K562 (cell line): ENCODE data around the gene LDLR. TPM values are rescaled to one million over a fixed set of nuclear protein-coding genes. Genes with fewer than 3 reads are reported as not detected.

Source experiments
- ATAC-seq: fragments of 200-7000 bp; cut with Tn5 transposase; 3 replicates; pipeline ENCODE4 v1.9.1; 2020; ENCODE audit warnings: moderate library complexity
- BruUV-seq: library from RNA; stranded (reverse); fragments of 400-500 nt; replicated peaks from 2 replicates; lab custom pipeline; 2021; lab: Mats Ljungman, UMichigan
- CTCF ChIA-PET: fragments of 300-600 bp; formaldehyde crosslinking; extraction: SDS; loops from one replicate; lab custom pipeline; 2021; ENCODE audit warnings: low intra/inter-chr PET ratio; lab: Yijun Ruan, JAX
- POLR2A ChIA-PET: fragments of 300-600, 350-650 bp; sonication (Branson Sonifier 250); formaldehyde crosslinking; extraction: SDS; loops from one replicate; lab custom pipeline; 2021; ENCODE audit warnings: antibody characterized with exemption, inconsistent platforms; lab: Yijun Ruan, JAX
- DNase-seq, 4 experiments: peaks; one replicate each; pipeline versions ENCODE4 v3.0.0 to v3.0.0-alpha.2; 2011 to 2018; ENCODE audit warnings: low spot score in 3 of 4, mixed read lengths in 3 of 4; ENCODE audit errors: extremely low read depth in 1 of 4
- FAIRE-seq: peaks from 2 replicates; lab custom pipeline; 2011; peaks lifted over from hg19 to GRCh38; lab: Jason Lieb, UNC
- H2AFZ ChIP-seq: 2 replicates; pipeline ENCODE4 v1.6.0; 2011; ENCODE audit warnings: low read depth, low read length, control low read depth, inconsistent platforms
- H3K27ac ChIP-seq: fragments of 200-600 bp; 3 replicates; pipeline ENCODE4 v1.8.0; 2011; ENCODE audit warnings: low read depth, mild to moderate bottlenecking, control low read depth, inconsistent platforms, low read length, moderate library complexity, mixed read lengths; ENCODE audit errors: extremely low read depth
- H3K27me3 ChIP-seq, 2 experiments: fragments of 300-600 bp in 1 of 2; 2 replicates in 1 of 2; 3 replicates in 1 of 2; pipeline versions ENCODE4 v1.6.0 to v1.8.0; 2011; ENCODE audit warnings: inconsistent platforms in 2 of 2, low read length in 2 of 2, mild to moderate bottlenecking in 1 of 2, mixed read lengths in 1 of 2, moderate library complexity in 1 of 2; ENCODE audit not compliant: control insufficient read depth in 2 of 2, insufficient read depth in 2 of 2
- H3K36me3 ChIP-seq: fragments of 300-600 bp; 3 replicates; pipeline ENCODE4 v1.8.0; 2011; ENCODE audit warnings: mild to moderate bottlenecking, low read length, inconsistent platforms; ENCODE audit not compliant: control insufficient read depth, insufficient read depth
- H3K4me1 ChIP-seq, 2 experiments: fragments of 200-600 bp in 1 of 2; replicated peaks in 1 of 2; 2 replicates in 1 of 2; 3 replicates in 1 of 2; pipeline versions ENCODE4 v1.5.1 to v1.8.0; 2011; ENCODE audit warnings: inconsistent platforms in 2 of 2, low read length in 2 of 2, mild to moderate bottlenecking in 1 of 2, mixed read lengths in 1 of 2, moderate library complexity in 1 of 2; ENCODE audit not compliant: control insufficient read depth in 2 of 2, insufficient read depth in 2 of 2
- H3K4me2 ChIP-seq: 2 replicates; pipeline ENCODE4 v1.6.1; 2011; ENCODE audit warnings: low read length, control low read depth, inconsistent platforms, mixed read lengths; ENCODE audit not compliant: insufficient read depth
- H3K4me3 ChIP-seq: fragments of 200-600 bp; sonication (generic), shearing (Covaris generic); 2 replicates; pipeline ENCODE4 v1.5.1; 2016; ENCODE audit warnings: control low read depth, inconsistent platforms
- H3K79me2 ChIP-seq: fragments of 200-600 bp; 3 replicates; pipeline ENCODE4 v1.8.0; 2011; ENCODE audit warnings: low read length, inconsistent platforms; ENCODE audit not compliant: control insufficient read depth, insufficient read depth
- H3K9ac ChIP-seq, 2 experiments: 2 replicates each; pipeline versions ENCODE4 v1.6.0 to v1.6.1; 2011; ENCODE audit warnings: low read depth in 2 of 2, low read length in 2 of 2, control low read depth in 1 of 2, inconsistent platforms in 1 of 2, mild to moderate bottlenecking in 1 of 2, mixed read lengths in 1 of 2; ENCODE audit not compliant: insufficient read depth in 1 of 2
- H3K9me1 ChIP-seq: one replicate; pipeline ENCODE4 v1.6.0; 2011; ENCODE audit warnings: inconsistent platforms, mild to moderate bottlenecking, low read length, moderate library complexity; ENCODE audit not compliant: control insufficient read depth, insufficient read depth
- H3K9me3 ChIP-seq: replicated peaks from 2 replicates; pipeline ENCODE4 v1.5.1; 2011; ENCODE audit warnings: low read depth, low read length, inconsistent platforms; ENCODE audit not compliant: control insufficient read depth, insufficient read depth
- H4K20me1 ChIP-seq: replicated peaks from 2 replicates; pipeline ENCODE4 v1.6.1; 2011; ENCODE audit warnings: low read length, inconsistent platforms, mixed read lengths; ENCODE audit not compliant: control insufficient read depth, insufficient read depth
- BACH1 ChIP-seq: fragments of 200-800 bp; sonication (Bioruptor generic); IDR thresholded peaks from 2 replicates; pipeline ENCODE4 v1.6.1; 2016; ENCODE audit warnings: missing genetic modification characterization, missing compliant biosample characterization
- BRD4 ChIP-seq: fragments of 200-600 bp; sonication (generic); IDR thresholded peaks from 2 replicates; pipeline ENCODE4 v1.6.1; 2017; ENCODE audit warnings: inconsistent platforms
- GABPB2 ChIP-seq: fragments of 250-450 bp; sonication (Bioruptor Pico); conservative IDR thresholded peaks from 2 replicates; pipeline ENCODE4 v1.5.1; 2021; ENCODE audit warnings: mild to moderate bottlenecking
- NFE2 ChIP-seq: IDR thresholded peaks from 2 replicates; pipeline ENCODE4 v1.6.1; 2014; ENCODE audit warnings: antibody characterized with exemption, low read depth
- TOE1 ChIP-seq, 2 experiments: fragments of 450-650 bp in 1 of 2; sonication (generic) in 1 of 2; formaldehyde crosslinking in 1 of 2; IDR thresholded peaks; 2 replicates each; pipeline versions ENCODE4 v1.7.1 to v1.8.0; 2016 to 2022; ENCODE audit warnings: borderline replicate concordance in 2 of 2, mild to moderate bottlenecking in 2 of 2, antibody characterized with exemption in 1 of 2, inconsistent platforms in 1 of 2, low read depth in 1 of 2, missing genetic modification reagents in 1 of 2, moderate library complexity in 1 of 2
- ZNF583 ChIP-seq: fragments of 250-450 bp; sonication (Bioruptor Pico); IDR thresholded peaks from 2 replicates; pipeline ENCODE4 v1.4.0; 2020
- ZNF764 ChIP-seq: fragments of 250-450 bp; sonication (Bioruptor Pico); IDR thresholded peaks from 2 replicates; pipeline ENCODE4 v1.4.0; 2020; ENCODE audit warnings: low read depth, mild to moderate bottlenecking, moderate library complexity
- WGBS: fragments of 100-300 bp; shearing (Covaris generic); methylation state at CpG from one replicate; pipeline ENCODE4 v1.1.6; 2016; ENCODE audit warnings: low coverage, mixed read lengths; ENCODE audit not compliant: insufficient coverage; ENCODE audit errors: missing lambda C conversion rate; 5-methylcytosine and 5-hydroxymethylcytosine counted together
- in situ Hi-C: fragments of 300-500 bp; cut with MboI; formaldehyde crosslinking; loops from 4 replicates; pipeline ENCODE4 v1.15.0; 2018; ENCODE audit warnings: inconsistent platforms, mixed read lengths
- intact Hi-C: fragments of 100-400 bp; cut with micrococcal nuclease; formaldehyde crosslinking; loops from 2 replicates; pipeline ENCODE4 v1.14.2; 2022
- polyA plus RNA-seq, 8 experiments: library from polyadenylated mRNA; depleted of rRNA in 4 of 8; stranded (reverse) in 5 of 8; unstranded in 3 of 8; fragments of >200 nt; fragmentation: Nextera tagmentation in 2 of 8; fragmentation: Illumina TruSeq in 1 of 8; extraction: Ambion mirVana in 2 of 8; extraction: Trizol in 1 of 8; gene quantifications; 2 replicates each; pipeline versions ENCODE4 v1.2.1 to v1.2.3, GENCODE V29; 2011 to 2014; ENCODE audit warnings: inconsistent platforms in 1 of 8, missing spikeins in 1 of 8
- total RNA-seq, 7 experiments: library from RNA; depleted of rRNA in 6 of 7; stranded (reverse); fragments of >200 nt in 6 of 7; fragmentation: Illumina TruSeq in 2 of 7; extraction: Trizol in 2 of 7; gene quantifications; 2 replicates each; pipeline versions ENCODE4 v1.2.1 to v1.2.3, GENCODE V29; 2011 to 2021; ENCODE audit warnings: low replicate concordance in 1 of 7
- TF ChIP-seq, protein P1 (sequence below): sonication (generic); formaldehyde crosslinking; IDR thresholded peaks from 2 replicates; pipeline ENCODE4 v1.8.1; 2022; ENCODE audit warnings: missing genetic modification reagents
- TF ChIP-seq, protein P2 (sequence below): fragments of 450-650 bp; IDR thresholded peaks from 2 replicates; pipeline ENCODE4 v1.6.1; 2016; ENCODE audit warnings: low read depth
- TF ChIP-seq, protein P3 (sequence below): fragments of 450-650 bp; formaldehyde crosslinking; IDR thresholded peaks from 2 replicates; pipeline ENCODE4 v1.4.0; 2020; ENCODE audit warnings: mild to moderate bottlenecking, mixed read lengths

LDLR gene
- total and polyA plus RNA-seq, 9 of the 15 experiments (the other 6 are each of a cell fraction or from before 2014, with no cell fraction given), result 19.9 to 114 (median 56.3) TPM

DNA sequence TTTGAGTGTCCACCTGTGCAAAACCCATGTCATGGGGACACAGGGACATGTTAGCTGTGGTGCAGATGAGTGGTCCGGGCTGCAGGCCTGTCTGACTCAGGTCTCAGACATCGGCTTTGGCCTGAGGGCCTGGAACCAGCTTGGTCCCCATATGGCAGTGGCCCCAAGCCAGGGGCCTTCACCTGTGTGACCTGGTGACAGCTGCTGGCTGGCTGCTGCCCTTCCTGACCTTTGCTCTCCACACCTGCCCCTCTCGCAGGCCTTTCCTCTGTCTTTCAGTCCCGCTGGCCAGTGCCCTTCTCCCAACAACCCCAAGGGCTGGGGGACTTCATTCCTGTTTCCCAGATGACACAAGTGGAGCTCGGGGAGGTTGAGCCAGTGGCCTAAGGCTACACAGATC is 22.9 kb upstream of the LDLR start:
- no peaks in the 10 kb centered on the region for H3K27me3 ChIP-seq
- WGBS, result 95% methylated on average over 5 of the region's 5 CpGs
- no peaks in the 10 kb centered on the region for H3K79me2 ChIP-seq
- no peak overlapping the region for H3K4me3 ChIP-seq
- intact Hi-C loops (no loop called here), in situ Hi-C loops (no loop called here)
- no peak for FAIRE-seq
- no peak for ATAC-seq
- H3K4me1 ChIP-seq, result peaks cover 0 to 22% of the 10 kb centered on the region in 2 experiments; a peak in 4 of 5 replicates
- no peak overlapping the region for H3K4me2 ChIP-seq
- POLR2A ChIA-PET, result interaction anchor here (0.8 kb wide), 1 partner anchor 31 kb away, joined by 4 read pairs; no protein-coding TSS in a partner anchor
- DNase-seq, result no peak
- CTCF ChIA-PET, result no interaction called here
- H3K9ac ChIP-seq, result no peak overlapping the region
- H4K20me1 ChIP-seq, result no peaks in the 10 kb centered on the region
- no peaks in the 10 kb centered on the region for H3K9me3 ChIP-seq
- BruUV-seq, result no TSS peak
- H3K27ac ChIP-seq, result no peak overlapping the region
- H2AFZ ChIP-seq, result no peak overlapping the region
- H3K9me1 ChIP-seq, result no peaks in the 10 kb centered on the region
- peaks cover 36% of the 10 kb centered on the region; the same call in 2 of the 3 replicates for H3K36me3 ChIP-seq
- no peak for TF ChIP-seq ZNF583
- no peak for TF ChIP-seq TOE1 (IDR thresholded peaks at IDR 0.05; ENCODE audit: borderline replicate concordance)
- no peak for TF ChIP-seq TOE1 (CRISPR knock-in tag; IDR thresholded peaks at IDR 0.05; ENCODE audit: borderline replicate concordance, low read depth)
- no peak for TF ChIP-seq GABPB2
- TF ChIP-seq, protein P1, sequence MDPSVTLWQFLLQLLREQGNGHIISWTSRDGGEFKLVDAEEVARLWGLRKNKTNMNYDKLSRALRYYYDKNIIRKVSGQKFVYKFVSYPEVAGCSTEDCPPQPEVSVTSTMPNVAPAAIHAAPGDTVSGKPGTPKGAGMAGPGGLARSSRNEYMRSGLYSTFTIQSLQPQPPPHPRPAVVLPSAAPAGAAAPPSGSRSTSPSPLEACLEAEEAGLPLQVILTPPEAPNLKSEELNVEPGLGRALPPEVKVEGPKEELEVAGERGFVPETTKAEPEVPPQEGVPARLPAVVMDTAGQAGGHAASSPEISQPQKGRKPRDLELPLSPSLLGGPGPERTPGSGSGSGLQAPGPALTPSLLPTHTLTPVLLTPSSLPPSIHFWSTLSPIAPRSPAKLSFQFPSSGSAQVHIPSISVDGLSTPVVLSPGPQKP (CRISPR knock-in tag), result no peak
- TF ChIP-seq, protein P2, sequence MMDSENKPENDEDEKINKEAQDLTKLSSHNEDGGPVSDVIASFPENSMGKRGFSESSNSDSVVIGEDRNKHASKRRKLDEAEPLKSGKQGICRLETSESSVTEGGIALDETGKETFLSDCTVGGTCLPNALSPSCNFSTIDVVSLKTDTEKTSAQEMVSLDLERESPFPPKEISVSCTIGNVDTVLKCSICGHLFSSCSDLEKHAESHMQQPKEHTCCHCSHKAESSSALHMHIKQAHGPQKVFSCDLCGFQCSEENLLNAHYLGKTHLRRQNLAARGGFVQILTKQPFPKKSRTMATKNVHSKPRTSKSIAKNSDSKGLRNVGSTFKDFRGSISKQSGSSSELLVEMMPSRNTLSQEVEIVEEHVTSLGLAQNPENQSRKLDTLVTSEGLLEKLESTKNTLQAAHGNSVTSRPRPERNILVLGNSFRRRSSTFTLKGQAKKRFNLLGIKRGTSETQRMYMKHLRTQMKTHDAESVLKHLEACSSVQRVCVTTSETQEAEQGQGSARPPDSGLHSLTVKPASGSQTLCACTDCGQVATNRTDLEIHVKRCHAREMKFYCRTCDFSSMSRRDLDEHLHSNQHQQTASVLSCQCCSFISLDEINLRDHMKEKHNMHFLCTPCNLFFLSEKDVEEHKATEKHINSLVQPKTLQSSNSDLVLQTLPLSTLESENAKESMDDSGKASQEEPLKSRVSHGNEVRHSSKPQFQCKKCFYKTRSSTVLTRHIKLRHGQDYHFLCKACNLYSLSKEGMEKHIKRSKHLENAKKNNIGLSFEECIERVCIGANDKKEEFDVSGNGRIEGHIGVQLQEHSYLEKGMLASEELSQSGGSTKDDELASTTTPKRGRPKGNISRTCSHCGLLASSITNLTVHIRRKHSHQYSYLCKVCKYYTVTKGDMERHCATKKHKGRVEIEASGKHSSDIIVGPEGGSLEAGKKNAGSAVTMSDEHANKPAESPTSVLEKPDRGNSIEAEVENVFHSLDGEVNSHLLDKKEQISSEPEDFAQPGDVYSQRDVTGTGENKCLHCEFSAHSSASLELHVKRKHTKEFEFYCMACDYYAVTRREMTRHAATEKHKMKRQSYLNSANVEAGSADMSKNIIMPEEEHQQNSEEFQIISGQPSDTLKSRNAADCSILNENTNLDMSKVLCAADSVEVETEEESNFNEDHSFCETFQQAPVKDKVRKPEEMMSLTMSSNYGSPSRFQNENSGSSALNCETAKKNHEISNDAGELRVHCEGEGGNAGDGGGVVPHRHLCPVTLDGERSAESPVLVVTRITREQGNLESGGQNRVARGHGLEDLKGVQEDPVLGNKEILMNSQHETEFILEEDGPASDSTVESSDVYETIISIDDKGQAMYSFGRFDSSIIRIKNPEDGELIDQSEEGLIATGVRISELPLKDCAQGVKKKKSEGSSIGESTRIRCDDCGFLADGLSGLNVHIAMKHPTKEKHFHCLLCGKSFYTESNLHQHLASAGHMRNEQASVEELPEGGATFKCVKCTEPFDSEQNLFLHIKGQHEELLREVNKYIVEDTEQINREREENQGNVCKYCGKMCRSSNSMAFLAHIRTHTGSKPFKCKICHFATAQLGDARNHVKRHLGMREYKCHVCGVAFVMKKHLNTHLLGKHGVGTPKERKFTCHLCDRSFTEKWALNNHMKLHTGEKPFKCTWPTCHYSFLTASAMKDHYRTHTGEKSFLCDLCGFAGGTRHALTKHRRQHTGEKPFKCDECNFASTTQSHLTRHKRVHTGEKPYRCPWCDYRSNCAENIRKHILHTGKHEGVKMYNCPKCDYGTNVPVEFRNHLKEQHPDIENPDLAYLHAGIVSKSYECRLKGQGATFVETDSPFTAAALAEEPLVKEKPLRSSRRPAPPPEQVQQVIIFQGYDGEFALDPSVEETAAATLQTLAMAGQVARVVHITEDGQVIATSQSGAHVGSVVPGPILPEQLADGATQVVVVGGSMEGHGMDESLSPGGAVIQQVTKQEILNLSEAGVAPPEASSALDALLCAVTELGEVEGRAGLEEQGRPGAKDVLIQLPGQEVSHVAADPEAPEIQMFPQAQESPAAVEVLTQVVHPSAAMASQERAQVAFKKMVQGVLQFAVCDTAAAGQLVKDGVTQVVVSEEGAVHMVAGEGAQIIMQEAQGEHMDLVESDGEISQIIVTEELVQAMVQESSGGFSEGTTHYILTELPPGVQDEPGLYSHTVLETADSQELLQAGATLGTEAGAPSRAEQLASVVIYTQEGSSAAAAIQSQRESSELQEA, result no peak
- TF ChIP-seq, protein P3, sequence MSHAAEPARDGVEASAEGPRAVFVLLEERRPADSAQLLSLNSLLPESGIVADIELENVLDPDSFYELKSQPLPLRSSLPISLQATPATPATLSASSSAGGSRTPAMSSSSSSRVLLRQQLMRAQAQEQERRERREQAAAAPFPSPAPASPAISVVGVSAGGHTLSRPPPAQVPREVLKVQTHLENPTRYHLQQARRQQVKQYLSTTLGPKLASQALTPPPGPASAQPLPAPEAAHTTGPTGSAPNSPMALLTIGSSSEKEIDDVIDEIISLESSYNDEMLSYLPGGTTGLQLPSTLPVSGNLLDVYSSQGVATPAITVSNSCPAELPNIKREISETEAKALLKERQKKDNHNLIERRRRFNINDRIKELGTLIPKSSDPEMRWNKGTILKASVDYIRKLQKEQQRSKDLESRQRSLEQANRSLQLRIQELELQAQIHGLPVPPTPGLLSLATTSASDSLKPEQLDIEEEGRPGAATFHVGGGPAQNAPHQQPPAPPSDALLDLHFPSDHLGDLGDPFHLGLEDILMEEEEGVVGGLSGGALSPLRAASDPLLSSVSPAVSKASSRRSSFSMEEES, result no peak
- no peak for TF ChIP-seq BRD4
- TF ChIP-seq BACH1, result no peak
- TF ChIP-seq ZNF764 (CRISPR knock-in tag), result no peak
- no peak for TF ChIP-seq NFE2
